Mammary epithelial cell (primary cell): Measurements from ENCODE around the gene FERMT3.

Experiments used
- CTCF ChIP-seq, 2 donors: IDR thresholded peaks in 1 of 2; conservative IDR thresholded peaks in 1 of 2; 2 replicates each; pipeline ENCODE4 v1.5.1; 2011 to 2012; ENCODE audit warnings: inconsistent platforms in 2 of 2, low read length in 2 of 2, mild to moderate bottlenecking in 2 of 2, control low read depth in 1 of 2, low read depth in 1 of 2; ENCODE audit not compliant: insufficient read depth in 1 of 2; ENCODE audit errors: extremely low read depth in 1 of 2
- EZH2 ChIP-seq: IDR thresholded peaks from 2 replicates; pipeline ENCODE4 v1.6.1; 2012; ENCODE audit warnings: low read length, inconsistent platforms, borderline replicate concordance

- no peak for TF ChIP-seq CTCF (conservative IDR thresholded peaks at IDR 0.05 in 1 of 2, IDR thresholded peaks at IDR 0.05 in 1 of 2; ENCODE audit: extremely low read depth in 1 of 2, insufficient read depth in 1 of 2, low read depth in 1 of 2, low read length in 2 of 2)
- no peak for TF ChIP-seq EZH2
Observed at GRCh38 chr11:64183890-64184289, 22.6 kb upstream of the FERMT3 start.
